GM13977 (cell line): Measurements from ENCODE around the gene PTPRM.

Experiments
- DNase-seq: peaks from one replicate; pipeline ENCODE4 v3.0.0; 2012; ENCODE audit warnings: low spot score
- CTCF ChIP-seq: IDR thresholded peaks from 2 replicates; pipeline ENCODE4 v1.5.1; 2012; ENCODE audit warnings: mild to moderate bottlenecking, control low read depth; ENCODE audit not compliant: insufficient read depth; ENCODE audit errors: extremely low read depth, missing control alignments
- in situ Hi-C: fragments of 300-500 bp; cut with MboI; formaldehyde crosslinking; loops from one replicate; pipeline ENCODE4 v1.12.0; 2022; ENCODE audit warnings: low sequenced_read_pairs, low pct_unique_long_range_greater_than_20kb, mixed read lengths, inconsistent platforms; ENCODE audit not compliant: unreplicated experiment

Gene PTPRM

GRCh38 chr18:8397034-8397433 lies 829.9 kb downstream of the PTPRM start:
- TF ChIP-seq CTCF, result no peak
- in situ Hi-C loops, result no loop called here
- no peak for DNase-seq

GRCh38 chr18:8399138-8399537 lies 832.0 kb downstream of the PTPRM start:
- no peak for TF ChIP-seq CTCF
- in situ Hi-C loops, result no loop called here
- DNase-seq, result no peak

- in situ Hi-C loops, result no loop called here
- DNase-seq, result no peak
Measured at GRCh38 chr18:8400193-8400752, 833.2 kb downstream of the PTPRM start.

GRCh38 chr18:8400825-8401224 lies 833.7 kb downstream of the PTPRM start:
- no peak for DNase-seq
- no peak for TF ChIP-seq CTCF
- in situ Hi-C loops, result no loop called here

More at GRCh38 chr18:8400193-8400752, 833.2 kb downstream of the PTPRM start:
- no peak for TF ChIP-seq CTCF

GRCh38 chr18:8401606-8402005 lies 834.5 kb downstream of the PTPRM start:
- DNase-seq, result no peak
- no peak for TF ChIP-seq CTCF
- in situ Hi-C loops, result no loop called here

- no peak for DNase-seq
- in situ Hi-C loops, result no loop called here
- no peak for TF ChIP-seq CTCF
Measured at GRCh38 chr18:8402237-8402636, 835.1 kb downstream of the PTPRM start.

GRCh38 chr18:8403713-8404112 lies 836.6 kb downstream of the PTPRM start:
- in situ Hi-C loops, result no loop called here
- DNase-seq, result no peak
- no peak for TF ChIP-seq CTCF
